MCF 10A (cell line): ENCODE results near the gene HHATL. TPM values are rescaled to one million over a fixed set of nuclear protein-coding genes. Genes with fewer than 3 reads are reported as not detected.
A peak's percentile ranks its signal among the peaks of the same experiment; 100 is the strongest.

Source experiments
- BruUV-seq: library from RNA; stranded (reverse); fragments of 400-500 nt; replicated peaks from 2 replicates; lab custom pipeline; 2021; lab: Mats Ljungman, UMichigan
- CTCF ChIA-PET: fragments of 300-600 bp; sonication (Branson Sonifier 250); formaldehyde crosslinking; extraction: SDS; loops from one replicate; lab custom pipeline; 2021; ENCODE audit warnings: antibody characterized with exemption, inconsistent platforms; lab: Yijun Ruan, JAX
- POLR2A ChIA-PET: fragments of 300-600, 350-650 bp; sonication (Branson Sonifier 250); formaldehyde crosslinking; extraction: SDS; loops from one replicate; lab custom pipeline; 2020; ENCODE audit warnings: antibody characterized with exemption, inconsistent platforms; lab: Yijun Ruan, JAX
- DNase-seq: peaks from one replicate; pipeline ENCODE4 v3.0.0-alpha.2; 2018; ENCODE audit not compliant: unreplicated experiment
- H3K27ac Mint-ChIP-seq: one replicate; pipeline ENCODE4 v1.8.0; 2022; ENCODE audit warnings: mild to moderate bottlenecking, low read depth, mixed read lengths; ENCODE audit not compliant: unreplicated experiment
- H3K27me3 Mint-ChIP-seq: one replicate; pipeline ENCODE4 v1.8.0; 2022; ENCODE audit warnings: mixed read lengths; ENCODE audit not compliant: insufficient read depth, unreplicated experiment
- H3K36me3 Mint-ChIP-seq: one replicate; pipeline ENCODE4 v1.8.0; 2022; ENCODE audit warnings: mild to moderate bottlenecking, moderate library complexity, mixed read lengths; ENCODE audit not compliant: insufficient read depth, unreplicated experiment
- H3K4me1 Mint-ChIP-seq: one replicate; pipeline ENCODE4 v1.8.0; 2022; ENCODE audit warnings: mixed read lengths; ENCODE audit not compliant: insufficient read depth, unreplicated experiment
- H3K4me3 Mint-ChIP-seq: one replicate; pipeline ENCODE4 v1.8.0; 2022; ENCODE audit warnings: mild to moderate bottlenecking, moderate library complexity, mixed read lengths; ENCODE audit not compliant: unreplicated experiment
- H3K9me3 Mint-ChIP-seq: one replicate; pipeline ENCODE4 v1.8.0; 2022; ENCODE audit warnings: mixed read lengths; ENCODE audit not compliant: unreplicated experiment
- intact Hi-C: fragments of 100-400 bp; cut with micrococcal nuclease; formaldehyde crosslinking; loops from 2 replicates; pipeline ENCODE4 v1.14.1; 2022
- total RNA-seq: library from RNA; stranded (reverse); gene quantifications from 2 replicates; pipeline ENCODE4 v1.2.3, GENCODE V29; 2022
- TF ChIP-seq, protein P1 (sequence below): fragments of 200-600 bp; IDR thresholded peaks from one replicate; pipeline ENCODE4 v1.8.0; 2022; ENCODE audit warnings: antibody characterized with exemption, mild to moderate bottlenecking; ENCODE audit not compliant: unreplicated experiment

HHATL gene
- total RNA-seq, 1 experiment from 2014 or later: not detected

- ChIA-PET CTCF (interaction anchor here (1.0 kb wide), 1 partner anchor 55 kb away, joined by 3 read pairs; no protein-coding TSS in a partner anchor), POLR2A (no interaction called here)
- intact Hi-C loops: no loop called here
- DNase-seq: no peak
- TF ChIP-seq, protein P1, sequence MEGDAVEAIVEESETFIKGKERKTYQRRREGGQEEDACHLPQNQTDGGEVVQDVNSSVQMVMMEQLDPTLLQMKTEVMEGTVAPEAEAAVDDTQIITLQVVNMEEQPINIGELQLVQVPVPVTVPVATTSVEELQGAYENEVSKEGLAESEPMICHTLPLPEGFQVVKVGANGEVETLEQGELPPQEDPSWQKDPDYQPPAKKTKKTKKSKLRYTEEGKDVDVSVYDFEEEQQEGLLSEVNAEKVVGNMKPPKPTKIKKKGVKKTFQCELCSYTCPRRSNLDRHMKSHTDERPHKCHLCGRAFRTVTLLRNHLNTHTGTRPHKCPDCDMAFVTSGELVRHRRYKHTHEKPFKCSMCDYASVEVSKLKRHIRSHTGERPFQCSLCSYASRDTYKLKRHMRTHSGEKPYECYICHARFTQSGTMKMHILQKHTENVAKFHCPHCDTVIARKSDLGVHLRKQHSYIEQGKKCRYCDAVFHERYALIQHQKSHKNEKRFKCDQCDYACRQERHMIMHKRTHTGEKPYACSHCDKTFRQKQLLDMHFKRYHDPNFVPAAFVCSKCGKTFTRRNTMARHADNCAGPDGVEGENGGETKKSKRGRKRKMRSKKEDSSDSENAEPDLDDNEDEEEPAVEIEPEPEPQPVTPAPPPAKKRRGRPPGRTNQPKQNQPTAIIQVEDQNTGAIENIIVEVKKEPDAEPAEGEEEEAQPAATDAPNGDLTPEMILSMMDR: no peak
- peaks cover 21% of the 10 kb centered on the region for H3K27me3 Mint-ChIP-seq
- no peaks in the 10 kb centered on the region for H3K9me3 Mint-ChIP-seq
- no TSS peak for BruUV-seq
- H3K36me3 Mint-ChIP-seq: no peaks in the 10 kb centered on the region
- H3K4me1 Mint-ChIP-seq: peaks cover 19% of the 10 kb centered on the region
- no peak overlapping the region for H3K4me3 Mint-ChIP-seq
- H3K27ac Mint-ChIP-seq: no peak overlapping the region
Observed at GRCh38 chr3:42686832-42687650, 15.6 kb downstream of the HHATL start.

DNA sequence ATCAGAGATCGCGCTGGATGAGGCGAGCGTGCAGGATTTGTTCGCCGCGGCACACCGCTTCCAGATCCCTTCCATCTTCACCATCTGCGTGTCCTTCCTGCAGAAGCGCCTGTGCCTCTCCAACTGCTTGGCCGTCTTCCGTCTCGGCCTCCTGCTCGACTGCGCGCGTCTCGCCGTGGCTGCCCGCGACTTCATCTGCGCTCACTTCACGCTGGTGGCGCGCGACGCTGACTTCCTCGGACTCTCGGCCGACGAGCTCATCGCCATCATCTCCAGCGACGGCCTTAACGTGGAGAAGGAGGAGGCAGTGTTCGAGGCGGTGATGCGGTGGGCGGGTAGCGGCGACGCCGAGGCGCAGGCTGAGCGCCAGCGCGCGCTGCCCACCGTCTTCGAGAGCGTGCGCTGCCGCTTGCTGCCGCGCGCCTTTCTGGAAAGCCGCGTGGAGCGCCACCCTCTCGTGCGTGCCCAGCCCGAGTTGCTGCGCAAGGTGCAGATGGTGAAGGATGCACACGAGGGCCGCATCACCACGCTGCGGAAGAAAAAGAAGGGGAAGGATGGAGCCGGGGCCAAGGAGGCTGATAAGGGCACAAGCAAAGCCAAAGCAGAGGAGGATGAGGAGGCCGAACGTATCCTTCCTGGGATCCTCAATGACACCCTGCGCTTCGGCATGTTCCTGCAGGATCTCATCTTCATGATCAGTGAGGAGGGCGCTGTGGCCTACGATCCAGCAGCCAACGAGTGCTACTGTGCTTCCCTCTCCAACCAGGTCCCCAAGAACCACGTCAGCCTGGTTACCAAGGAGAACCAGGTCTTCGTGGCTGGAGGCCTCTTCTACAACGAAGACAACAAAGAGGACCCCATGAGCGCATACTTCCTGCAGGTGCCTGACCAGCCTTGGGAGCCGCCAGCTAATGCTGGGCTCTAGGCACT lies 16.4 kb downstream of the HHATL start:
- Mint-ChIP-seq H3K27ac (no peak overlapping the region), H3K9me3 (no peaks in the 10 kb centered on the region), H3K4me3 (no peak overlapping the region), H3K27me3 (peaks cover 21% of the 10 kb centered on the region), H3K4me1 (peaks cover 19% of the 10 kb centered on the region), H3K36me3 (no peaks in the 10 kb centered on the region)
- CTCF ChIA-PET: no interaction called here
- POLR2A ChIA-PET: no interaction called here
- intact Hi-C loops: no loop called here
- TF ChIP-seq, protein P1: no peak
- no TSS peak for BruUV-seq
- DNase-seq: no peak

DNA sequence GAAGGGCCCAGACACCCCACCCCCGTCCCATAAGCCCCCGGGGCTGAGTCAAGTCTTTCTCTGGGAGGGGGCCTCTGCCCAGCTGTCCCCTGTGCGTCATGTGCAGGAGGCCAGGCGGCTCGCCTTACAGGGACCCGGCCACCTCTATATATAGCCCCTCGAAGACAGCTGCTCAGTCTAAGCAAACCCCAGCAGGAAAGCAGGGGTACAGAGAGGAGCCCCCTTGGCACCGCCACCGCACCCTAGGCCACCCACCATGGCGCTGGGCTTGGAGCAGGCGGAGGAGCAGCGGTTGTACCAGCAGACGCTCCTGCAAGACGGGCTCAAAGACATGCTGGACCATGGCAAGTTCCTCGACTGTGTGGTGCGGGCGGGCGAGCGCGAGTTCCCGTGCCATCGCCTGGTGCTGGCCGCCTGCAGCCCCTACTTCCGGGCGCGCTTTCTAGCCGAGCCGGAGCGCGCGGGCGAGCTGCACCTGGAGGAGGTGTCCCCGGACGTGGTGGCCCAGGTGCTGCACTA lies 17.2 kb downstream of the HHATL start, which contains the start of gene KLHL40:
Gene KLHL40 (plus strand): TSS at position 175 of the 519 bp plus-strand sequence. CDS start 82 bp downstream, at position 257.
- Mint-ChIP-seq H3K27ac (peak within 1 kb of the TSS; percentile 82), H3K9me3 (no peaks in the 10 kb centered on the region), H3K4me1 (peaks cover 19% of the 10 kb centered on the region), H3K36me3 (no peaks in the 10 kb centered on the region), H3K27me3 (peaks cover 15% of the 10 kb centered on the region), H3K4me3 (no peak within 1 kb of the TSS)
- no TSS peak for BruUV-seq
- TF ChIP-seq, protein P1: no peak
- ChIA-PET CTCF (no interaction called here), POLR2A (interaction anchor here (0.7 to 2.6 kb wide), 6 partner anchors 9 to 68 kb away, joined by 3 to 13 read pairs (median 6); no protein-coding TSS in a partner anchor)
- no peak for DNase-seq
- intact Hi-C loops: no loop called here
